GM21367 (cell line): ENCODE results near the gene KLHDC1.
"Not testable (repeated sequence)": the region's sequence is repeated elsewhere in the genome, so short reads cannot be mapped to it uniquely, and the experiment has no call there.

Source experiments
- ATAC-seq: cut with Tn5 transposase; IDR thresholded peaks from one replicate; pipeline ENCODE4 v1.9.1; 2021; ENCODE audit not compliant: unreplicated experiment

The KLHDC1 gene

GRCh38 chr14:49721733-49722435 lies 29.0 kb downstream of the KLHDC1 start:
- not testable (repeated sequence) for ATAC-seq

DNA sequence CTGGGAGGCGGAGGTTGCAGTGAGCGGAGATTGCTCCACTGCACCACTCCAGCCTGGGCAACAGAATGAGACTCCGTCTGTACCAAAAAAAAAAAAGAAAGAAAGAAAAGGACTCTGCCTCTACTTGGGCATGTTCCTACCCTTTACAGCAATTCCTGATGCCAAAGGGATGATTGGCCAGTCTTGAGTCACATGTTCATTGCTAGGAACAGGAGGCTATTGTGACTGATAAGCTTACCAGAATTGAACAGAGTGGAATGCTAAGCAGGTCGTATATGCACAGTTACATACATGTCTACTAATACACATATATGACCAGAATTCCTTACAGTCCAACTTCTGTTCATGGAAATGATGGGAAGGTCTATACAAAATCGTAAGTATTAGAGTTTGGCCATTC lies 34.3 kb downstream of the KLHDC1 start:
- no peak for ATAC-seq

DNA sequence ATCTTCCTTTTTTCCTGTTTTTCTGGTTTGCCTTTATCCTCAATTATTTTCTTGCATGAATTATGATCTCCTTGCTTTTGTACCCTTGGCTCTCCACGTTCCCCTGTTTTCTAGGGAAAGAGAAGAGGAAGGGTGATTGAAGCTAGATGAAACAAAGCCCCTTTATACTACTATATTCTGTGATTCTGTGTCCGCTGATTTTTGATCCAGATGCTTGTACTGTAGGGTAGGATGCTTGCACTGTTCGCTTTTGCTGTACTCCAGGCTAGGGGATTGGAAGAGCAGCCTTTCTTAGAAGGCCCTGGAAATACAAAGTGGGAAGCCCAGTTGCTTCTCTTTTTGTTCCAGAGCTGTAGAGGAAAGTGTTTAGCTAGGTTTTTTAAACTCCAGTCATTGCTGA lies 40.0 kb downstream of the KLHDC1 start:
- ATAC-seq, result no peak

DNA sequence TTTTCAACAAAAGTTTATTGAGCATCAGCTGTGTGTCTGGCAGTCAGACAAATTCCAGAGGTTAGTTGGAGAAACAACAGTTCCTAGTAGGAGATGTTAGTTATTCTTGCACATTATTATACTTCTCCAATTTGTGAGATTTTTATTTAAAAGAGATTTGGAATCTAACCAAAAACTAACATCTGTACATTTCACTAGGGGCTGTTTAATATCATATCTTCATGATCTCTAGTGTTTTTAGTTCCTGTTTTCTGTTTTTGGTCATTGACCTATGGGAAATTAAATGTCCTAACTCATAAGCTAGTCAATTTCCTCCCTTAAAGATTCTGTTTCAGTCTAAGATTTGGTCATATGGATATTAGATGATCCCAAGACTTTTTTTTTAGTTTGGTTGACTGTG lies 40.9 kb downstream of the KLHDC1 start:
- ATAC-seq, result no peak

GRCh38 chr14:49735669-49736068 lies 42.7 kb downstream of the KLHDC1 start:
- not testable (repeated sequence) for ATAC-seq

- ATAC-seq, result no peak
These were observed 52.3 kb downstream of the KLHDC1 start for GRCh38 chr14:49745191-49745590.

- ATAC-seq, result not testable (repeated sequence)
These were observed 53.6 kb downstream of the KLHDC1 start for GRCh38 chr14:49746476-49746875.

GRCh38 chr14:49754570-49755097 lies 61.7 kb downstream of the KLHDC1 start:
- ATAC-seq, result no peak

- ATAC-seq, result no peak
These were observed 62.5 kb downstream of the KLHDC1 start for GRCh38 chr14:49755378-49755777.

- no peak for ATAC-seq
These were observed 69.1 kb downstream of the KLHDC1 start for GRCh38 chr14:49761839-49762551.

DNA sequence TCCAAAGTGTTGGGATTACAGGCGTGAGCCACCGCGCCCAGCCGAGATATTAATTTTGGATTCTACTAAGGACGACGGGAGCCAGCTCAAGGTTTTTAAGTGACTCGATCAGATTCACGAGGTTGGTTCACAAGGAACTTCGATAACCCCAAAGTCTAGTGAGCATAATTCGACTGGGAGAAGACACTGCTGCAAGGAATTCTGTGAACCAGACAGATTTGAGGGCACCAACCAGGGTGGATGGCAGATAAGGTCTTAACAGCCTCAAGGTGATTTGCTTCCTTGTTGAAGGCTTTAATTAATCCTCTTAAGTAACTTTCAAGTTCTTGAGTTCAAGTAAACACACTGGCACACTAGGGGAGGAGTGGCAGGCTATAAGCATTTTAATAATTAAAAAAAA lies 73.9 kb downstream of the KLHDC1 start:
- ATAC-seq, result no peak

DNA sequence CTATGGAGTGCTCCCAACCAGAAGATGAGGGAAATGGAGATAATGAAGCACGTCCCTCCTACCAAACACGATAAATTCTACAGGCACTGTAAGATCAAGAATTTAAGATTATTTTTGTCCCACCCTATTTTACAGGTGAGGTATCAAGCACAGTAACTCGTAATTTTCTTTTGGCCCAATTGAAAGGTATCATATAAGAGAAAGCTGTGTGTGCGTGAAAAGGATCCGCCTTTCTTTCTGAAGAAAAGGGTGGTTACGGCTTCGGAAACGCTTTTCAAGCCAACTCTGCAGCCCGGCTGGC lies 74.3 kb downstream of the KLHDC1 start:
- ATAC-seq, result no peak

GRCh38 chr14:49767571-49768300 lies 74.8 kb downstream of the KLHDC1 start, which contains the start of gene KLHDC2:
KLHDC2 (plus strand) TSS chr14:49768153; CDS start chr14:49768469, 316 bp downstream.
- ATAC-seq, result peak; percentile 91

DNA sequence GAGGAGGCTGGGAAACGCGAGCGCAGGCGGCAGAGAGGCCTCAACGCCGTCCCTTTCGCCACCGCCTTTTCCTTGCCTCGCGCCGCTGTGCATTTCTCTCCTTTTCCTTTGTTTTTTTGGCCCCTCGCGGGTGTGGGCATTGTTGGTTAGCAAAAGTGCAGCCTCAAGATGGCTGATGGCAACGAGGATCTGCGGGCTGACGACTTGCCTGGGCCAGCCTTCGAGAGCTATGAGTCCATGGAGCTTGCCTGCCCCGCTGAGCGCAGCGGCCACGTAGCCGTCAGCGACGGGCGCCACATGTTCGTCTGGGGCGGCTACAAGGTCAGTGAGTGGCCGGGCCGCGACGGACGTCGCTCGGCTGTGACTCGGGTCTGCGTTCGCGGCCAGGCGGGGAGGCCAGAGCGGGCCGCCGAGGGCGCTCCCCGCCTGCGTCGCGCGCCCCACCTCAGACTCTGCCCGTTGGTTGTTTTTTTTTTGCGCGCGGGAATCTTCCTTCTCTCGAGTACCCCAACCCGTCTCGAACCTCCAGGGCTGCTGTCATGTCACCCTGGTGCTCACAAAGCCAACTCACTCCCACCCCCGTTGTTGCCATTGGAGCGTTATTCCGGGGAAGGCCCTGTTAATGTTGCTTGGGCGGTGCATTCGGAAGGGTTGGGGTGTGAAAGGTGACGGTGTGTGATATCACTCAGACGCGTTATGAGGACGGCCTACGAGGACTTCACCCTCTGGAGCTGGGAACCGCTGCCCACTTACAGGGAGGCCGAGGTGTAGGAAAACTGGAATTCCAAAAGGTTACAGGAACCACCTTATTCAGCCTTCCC lies 75.6 kb downstream of the KLHDC1 start:
- ATAC-seq, result peak; percentile 20

GRCh38 chr14:49769171-49769570 lies 76.3 kb downstream of the KLHDC1 start:
- no peak for ATAC-seq

GRCh38 chr14:49769581-49770211 lies 76.8 kb downstream of the KLHDC1 start:
- no peak for ATAC-seq

DNA sequence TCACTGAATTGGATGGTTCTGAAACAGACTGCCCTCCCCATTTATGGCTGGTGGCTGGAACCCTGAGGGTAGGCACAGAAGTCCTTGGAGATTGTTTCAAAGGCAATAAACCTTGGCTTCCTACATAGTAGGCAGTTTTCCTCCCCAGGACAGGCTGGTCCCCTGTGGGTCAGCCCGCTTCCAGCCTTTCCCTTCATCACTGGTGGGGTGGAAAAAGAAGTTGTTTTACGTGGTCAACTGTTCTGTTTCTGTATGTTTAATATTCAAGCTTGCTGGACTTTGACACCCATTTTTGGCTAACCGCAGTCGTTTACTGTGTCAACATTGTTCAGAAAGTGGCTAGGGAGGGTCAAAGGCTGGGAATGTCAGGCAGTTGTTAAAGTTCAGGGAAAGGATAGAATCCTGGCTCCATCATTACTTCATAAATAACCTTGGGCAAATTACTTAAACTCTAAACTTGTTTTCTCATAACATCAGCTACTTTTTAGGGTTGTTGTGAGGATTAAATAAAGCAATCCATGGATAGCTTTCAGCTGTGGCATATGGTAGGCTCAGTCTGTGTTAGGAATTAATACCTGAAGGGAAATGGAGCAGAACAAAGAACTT lies 77.4 kb downstream of the KLHDC1 start:
- ATAC-seq, result no peak

- ATAC-seq, result not testable (repeated sequence)
These were observed 78.8 kb downstream of the KLHDC1 start for GRCh38 chr14:49771691-49772090.

GRCh38 chr14:49774106-49774505 lies 81.2 kb downstream of the KLHDC1 start:
- ATAC-seq, result no peak

DNA sequence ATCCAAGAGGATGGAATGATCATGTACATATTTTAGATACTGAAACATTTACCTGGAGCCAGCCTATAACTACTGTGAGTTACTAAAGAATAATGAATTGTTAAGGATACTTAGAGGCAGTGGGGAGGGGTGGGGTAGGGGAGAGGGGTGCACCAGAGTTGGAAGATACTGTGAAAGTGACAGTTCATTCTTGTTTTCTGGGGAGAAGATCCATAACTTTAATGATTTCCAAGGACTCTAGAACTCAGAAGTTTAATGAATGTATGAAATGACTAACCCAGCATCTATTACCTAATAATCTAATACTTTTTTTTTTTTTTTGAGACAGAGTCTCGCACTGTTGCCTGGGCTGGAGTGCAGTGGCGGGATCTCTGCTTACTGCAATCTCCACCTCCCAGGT lies 85.5 kb downstream of the KLHDC1 start:
- ATAC-seq, result no peak
